GM10266 (cell line): ENCODE measurements around the gene EPHA4.

Experiments used
- DNase-seq: peaks from one replicate; pipeline ENCODE4 v3.0.0; 2012; ENCODE audit errors: extremely low spot score
- TF ChIP-seq, protein P1 (sequence below): IDR thresholded peaks from 2 replicates; pipeline ENCODE4 v1.5.1; 2012; ENCODE audit warnings: mild to moderate bottlenecking, low read depth; ENCODE audit not compliant: control insufficient read depth, insufficient read depth; ENCODE audit errors: missing control alignments

The EPHA4 gene

DNA sequence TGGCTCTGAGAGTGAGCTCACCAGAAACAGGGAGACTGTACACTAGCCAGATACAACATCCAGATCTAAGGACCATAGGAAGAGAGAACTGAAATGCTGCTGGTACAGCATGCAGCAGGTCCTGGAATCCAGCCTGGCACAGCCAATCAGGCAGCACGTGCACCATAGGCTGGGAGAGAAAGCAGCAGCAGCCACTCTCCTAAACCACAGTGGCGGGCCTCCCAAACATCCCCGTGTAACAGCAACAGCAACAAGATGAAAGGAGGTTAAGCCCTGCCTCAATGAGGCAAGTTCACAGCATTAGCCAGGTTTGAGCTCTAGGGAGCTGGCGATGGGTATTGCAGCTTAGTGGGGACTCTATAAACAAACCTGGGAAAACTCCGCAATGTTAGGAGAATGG, 192.0 kb downstream of the EPHA4 start:
- no peak for DNase-seq
- TF ChIP-seq, protein P1, sequence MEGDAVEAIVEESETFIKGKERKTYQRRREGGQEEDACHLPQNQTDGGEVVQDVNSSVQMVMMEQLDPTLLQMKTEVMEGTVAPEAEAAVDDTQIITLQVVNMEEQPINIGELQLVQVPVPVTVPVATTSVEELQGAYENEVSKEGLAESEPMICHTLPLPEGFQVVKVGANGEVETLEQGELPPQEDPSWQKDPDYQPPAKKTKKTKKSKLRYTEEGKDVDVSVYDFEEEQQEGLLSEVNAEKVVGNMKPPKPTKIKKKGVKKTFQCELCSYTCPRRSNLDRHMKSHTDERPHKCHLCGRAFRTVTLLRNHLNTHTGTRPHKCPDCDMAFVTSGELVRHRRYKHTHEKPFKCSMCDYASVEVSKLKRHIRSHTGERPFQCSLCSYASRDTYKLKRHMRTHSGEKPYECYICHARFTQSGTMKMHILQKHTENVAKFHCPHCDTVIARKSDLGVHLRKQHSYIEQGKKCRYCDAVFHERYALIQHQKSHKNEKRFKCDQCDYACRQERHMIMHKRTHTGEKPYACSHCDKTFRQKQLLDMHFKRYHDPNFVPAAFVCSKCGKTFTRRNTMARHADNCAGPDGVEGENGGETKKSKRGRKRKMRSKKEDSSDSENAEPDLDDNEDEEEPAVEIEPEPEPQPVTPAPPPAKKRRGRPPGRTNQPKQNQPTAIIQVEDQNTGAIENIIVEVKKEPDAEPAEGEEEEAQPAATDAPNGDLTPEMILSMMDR, result no peak

DNA sequence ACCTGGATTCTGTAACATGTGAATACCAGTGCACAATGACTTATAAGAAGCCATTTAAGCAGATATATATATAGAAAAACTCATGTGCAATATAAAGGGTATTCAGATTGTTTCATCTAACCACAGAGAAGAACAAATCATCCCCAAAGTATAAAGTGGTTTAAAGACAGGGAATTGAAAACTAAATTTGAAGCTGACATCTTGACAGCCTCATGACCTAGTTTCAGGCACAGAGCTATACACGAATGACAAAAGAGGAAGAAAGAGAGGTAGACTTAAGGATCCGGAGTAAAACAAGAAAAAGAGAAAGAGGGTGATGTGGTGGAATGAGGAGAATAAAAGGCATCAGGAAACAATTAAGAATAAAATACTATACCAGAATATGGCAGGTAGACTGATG, 194.5 kb downstream of the EPHA4 start:
- TF ChIP-seq, protein P1, result no peak
- DNase-seq, result no peak

DNA sequence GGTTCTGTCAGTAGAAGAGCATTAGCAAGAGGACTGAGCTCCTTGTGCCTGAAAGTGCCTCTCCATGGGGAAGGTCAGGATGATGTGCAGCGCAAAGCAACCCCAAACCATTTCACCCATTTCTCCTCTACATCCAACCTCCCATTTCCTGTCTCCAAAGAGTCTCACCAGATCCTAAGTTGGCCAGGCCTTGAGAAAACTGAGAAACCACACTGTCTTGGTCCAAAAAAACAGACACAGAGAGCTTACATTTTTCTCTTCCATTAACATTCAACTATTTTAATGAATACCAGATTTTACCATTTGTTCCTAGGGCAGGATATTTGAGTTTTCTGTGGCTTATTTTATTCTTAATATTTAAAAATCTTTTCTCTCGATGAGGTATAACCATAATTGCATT, 195.0 kb downstream of the EPHA4 start:
- no peak for DNase-seq
- TF ChIP-seq, protein P1, result no peak

DNA sequence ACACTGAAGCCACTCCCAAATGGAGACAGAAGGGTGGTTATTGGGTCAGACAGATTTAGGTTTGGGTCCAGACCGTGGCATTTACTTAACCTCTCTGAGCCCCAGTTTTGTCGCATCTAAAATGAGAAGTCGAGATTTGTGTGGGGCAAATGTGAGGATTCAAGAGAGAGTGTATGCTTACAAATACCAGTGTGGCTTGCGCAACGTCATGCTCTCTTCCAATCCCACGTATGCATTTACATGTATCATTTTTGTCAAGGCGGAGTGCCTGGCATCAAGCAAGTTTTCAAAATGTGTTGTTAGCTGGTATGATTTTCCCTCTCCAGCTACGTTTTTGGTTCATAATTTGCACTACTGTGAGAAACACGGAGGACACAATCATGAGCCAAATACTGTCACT, 197.9 kb downstream of the EPHA4 start:
- no peak for DNase-seq
- TF ChIP-seq, protein P1, result no peak

DNA sequence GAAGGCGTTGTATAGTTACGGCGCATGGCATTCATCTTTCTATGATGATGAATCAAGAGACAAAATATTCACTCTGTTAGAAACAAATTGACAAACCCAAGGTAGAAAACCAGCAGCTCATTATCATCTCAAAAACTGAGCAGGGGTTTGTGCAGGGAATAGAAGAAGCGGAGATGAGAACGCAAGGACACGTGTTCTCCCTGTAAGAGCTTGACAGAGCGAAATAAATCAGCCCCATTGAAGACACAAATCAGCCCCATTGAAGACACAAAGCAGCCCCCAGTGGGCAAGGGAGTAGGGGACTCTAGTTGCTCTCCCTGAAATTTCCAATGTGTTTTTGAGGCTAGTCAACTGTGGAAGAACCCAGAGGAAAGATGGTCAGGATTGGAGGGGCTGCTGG, 199.2 kb downstream of the EPHA4 start:
- DNase-seq, result no peak
- TF ChIP-seq, protein P1, result no peak

DNA sequence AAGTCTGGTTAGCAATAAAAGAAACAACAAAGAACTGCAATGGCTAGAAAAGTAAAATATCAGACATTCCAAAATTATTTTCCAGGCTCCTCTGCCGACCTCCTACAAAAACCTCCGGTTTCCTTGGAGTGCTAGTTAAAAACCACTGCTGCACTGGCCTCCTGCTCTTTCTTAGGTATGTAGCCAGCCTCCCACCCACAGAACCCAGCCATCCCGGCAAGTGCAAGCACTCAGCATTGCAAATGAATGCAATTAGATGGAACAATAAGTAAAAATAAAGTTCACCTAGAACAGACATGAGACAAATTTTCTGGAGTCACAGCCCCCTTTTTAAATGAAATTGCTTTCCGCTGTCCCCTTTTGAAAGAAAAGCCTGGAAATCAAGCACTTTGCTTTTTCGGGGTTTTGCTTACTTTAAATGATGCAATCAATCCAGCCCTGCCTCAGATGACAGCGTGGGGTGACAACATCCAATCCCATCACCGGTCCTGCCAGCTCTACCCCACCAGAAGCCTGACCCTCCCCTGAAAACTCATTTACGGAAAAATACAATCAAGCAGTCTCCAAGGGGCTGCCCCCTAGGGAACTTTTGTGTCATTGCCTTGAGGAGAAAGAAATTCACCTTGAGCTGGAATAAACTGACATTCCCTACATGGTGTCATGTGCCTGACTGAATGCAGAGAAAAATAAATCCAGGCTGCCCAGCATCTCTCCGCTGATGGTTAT, 199.8 kb downstream of the EPHA4 start:
- TF ChIP-seq, protein P1, result no peak
- no peak for DNase-seq

DNA sequence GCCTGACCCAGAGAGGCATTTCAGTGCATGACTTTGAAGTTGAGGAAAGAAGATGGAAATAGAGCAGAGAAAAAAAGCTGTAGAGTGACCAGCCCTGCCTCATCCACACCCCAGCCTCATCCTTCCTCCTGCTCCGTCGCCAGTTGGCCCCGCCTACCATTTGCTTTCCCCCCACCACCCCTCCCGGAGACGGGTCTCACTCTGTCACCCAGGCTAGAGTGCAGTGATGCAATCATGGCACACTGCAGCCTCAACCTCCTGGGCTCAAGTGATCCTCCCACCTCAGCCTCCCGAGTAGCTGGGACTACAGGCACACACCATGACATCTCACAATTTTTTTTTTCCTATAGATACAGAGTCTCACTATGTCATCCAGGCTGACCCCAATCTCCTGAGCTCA, 200.8 kb downstream of the EPHA4 start:
- no peak for DNase-seq
- TF ChIP-seq, protein P1, result no peak
